ENCODE results near the gene HOXB8. TPM values are rescaled to one million over a fixed set of nuclear protein-coding genes. Genes with fewer than 3 reads are reported as not detected.

HOXB8 gene
- total RNA-seq, 2 donors from 2014 or later, result not detected

DNA sequence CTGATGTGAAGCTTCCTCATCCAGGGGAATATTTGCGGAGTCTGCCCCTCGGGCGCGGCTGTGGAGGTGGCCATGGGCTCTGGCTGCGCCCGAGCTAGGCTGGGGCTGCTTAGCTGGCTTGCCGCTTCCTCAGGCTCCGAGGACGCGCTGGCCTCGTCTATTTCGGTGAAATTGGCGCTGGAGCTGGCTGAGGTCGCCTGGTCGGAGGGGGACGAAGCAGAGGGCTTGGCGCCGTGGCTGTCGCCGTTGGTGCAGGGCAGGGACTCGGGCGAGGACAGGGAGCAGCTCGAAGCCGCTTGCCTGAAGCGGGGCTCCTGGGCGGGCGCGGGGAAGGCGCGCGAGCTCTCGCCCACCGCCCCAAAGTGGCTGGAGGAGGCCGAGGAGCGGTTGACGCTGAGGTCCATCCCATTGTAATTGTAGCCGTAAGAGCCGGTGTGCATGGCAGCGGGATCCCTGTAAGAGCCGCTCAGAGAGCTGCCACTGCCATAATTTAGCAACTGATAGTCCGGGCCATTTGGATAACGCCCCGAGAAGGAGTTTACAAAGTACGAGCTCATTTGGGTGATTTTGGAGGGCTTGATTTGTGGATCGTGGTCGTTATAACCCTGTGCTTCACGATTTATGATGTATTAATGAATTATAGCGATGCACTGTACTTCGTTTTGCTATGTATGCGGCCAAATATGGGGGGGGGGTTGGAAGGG lies 21.8 kb downstream of the HOXB8 start, which contains the start of gene HOXB5:
Gene HOXB5 (minus strand): TSS at position 654 of the 704 bp plus-strand sequence. CDS start 97 bp downstream, at position 557.
- H3K27ac Mint-ChIP-seq, result no peak within 1 kb of the TSS
- no peaks in the 10 kb centered on the region for H3K36me3 Mint-ChIP-seq (ENCODE audit: low read depth)
- H3K9me3 Mint-ChIP-seq, result no peaks in the 10 kb centered on the region
- H3K27me3 Mint-ChIP-seq, result peaks cover 70% of the 10 kb centered on the region
- peaks cover 16% of the 10 kb centered on the region for H3K4me1 Mint-ChIP-seq
- ATAC-seq (replicated peaks), result peak; percentile 40
- H3K4me3 Mint-ChIP-seq, result peak within 1 kb of the TSS; percentile 82

DNA sequence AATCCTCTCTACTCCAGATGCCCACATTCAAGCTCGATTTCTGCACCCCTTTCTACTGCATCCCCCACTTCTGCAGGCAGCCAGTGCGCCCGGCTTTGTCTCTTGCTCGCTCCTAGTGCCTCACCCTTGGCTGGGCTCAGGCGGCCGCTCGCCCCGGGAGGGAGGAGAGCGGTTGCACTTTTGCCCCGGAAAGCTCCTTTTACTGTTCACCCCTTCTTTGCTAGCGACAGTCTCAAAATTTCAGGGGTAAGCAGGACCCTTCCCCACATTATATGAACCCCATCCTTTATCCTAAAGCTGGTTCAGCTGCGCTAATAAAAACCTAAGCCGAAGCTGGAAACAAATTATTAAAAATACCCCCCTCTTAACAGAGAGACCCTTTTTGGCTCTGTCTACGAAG lies 22.5 kb downstream of the HOXB8 start:
- Mint-ChIP-seq H3K4me1 (peaks cover 11% of the 10 kb centered on the region), H3K9me3 (no peaks in the 10 kb centered on the region), H3K27ac (no peak overlapping the region), H3K4me3 (peak overlapping the region; percentile 82), H3K36me3 (ENCODE audit: low read depth) (no peaks in the 10 kb centered on the region), H3K27me3 (peaks cover 69% of the 10 kb centered on the region)
- peak; percentile 46 for ATAC-seq (replicated peaks)

DNA sequence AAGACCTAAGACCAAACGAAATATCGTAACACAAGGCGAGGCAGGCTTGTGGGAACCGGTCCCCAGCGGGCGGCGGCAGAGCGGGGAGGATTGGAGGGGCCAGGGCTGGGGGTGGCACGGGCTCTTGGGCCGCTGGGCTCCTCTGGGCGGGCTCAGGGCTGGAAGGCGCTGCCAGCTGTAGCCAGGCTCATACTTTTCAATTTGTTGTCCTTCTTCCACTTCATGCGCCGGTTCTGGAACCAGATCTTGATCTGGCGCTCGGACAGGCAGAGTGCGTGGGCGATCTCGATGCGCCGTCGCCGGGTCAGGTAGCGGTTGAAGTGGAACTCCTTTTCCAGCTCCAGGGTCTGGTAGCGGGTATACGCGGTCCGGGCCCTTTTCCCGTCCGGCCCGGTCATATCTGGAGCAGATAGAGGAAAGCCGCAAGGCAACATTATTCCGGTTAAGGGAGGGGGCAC lies 23.0 kb downstream of the HOXB8 start:
- H3K4me1 Mint-ChIP-seq, result peaks cover 11% of the 10 kb centered on the region

DNA sequence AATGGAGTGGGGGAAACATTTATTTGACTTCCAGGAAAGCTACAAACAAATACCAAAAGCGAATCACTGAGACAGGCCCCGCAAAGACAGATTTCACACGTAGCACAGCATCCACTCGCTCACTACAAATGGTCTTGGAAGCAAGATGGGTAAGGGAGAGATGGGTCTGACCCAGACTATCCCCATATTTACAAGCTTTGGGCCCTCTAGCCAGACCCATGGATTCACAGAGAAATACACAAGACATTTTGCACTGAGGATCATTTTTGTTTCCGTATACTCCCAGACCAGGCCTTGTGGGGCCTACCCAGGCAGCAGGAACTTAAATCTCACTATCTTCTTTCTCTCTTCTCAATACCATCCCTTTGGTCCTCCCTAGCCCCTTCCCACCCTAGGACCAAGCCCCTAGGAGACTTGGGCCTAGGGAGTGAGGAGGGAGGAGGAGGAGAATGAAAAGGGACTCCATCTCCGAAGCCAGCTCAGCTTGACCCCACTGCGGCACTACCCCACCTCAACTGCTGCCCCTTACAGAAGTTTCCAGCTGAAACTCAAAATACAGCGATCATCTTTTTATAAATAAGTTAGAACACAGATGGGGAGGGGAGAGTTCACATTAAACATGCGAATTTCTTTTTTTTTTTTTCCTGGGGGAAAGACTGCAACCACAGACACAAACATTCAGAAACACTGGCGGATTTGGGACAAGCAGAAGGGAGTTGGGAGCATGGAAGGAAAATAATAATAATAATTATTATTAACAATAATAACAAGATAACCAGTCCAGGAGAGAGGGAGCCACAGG lies 23.6 kb downstream of the HOXB8 start:
- peaks cover 11% of the 10 kb centered on the region for H3K4me1 Mint-ChIP-seq
- no peaks in the 10 kb centered on the region for H3K9me3 Mint-ChIP-seq
- H3K27me3 Mint-ChIP-seq, result peaks cover 67% of the 10 kb centered on the region

More for the DNA sequence above, 23.0 kb downstream of the HOXB8 start:
- Mint-ChIP-seq H3K4me3 (peak overlapping the region; percentile 82), H3K9me3 (no peaks in the 10 kb centered on the region), H3K36me3 (ENCODE audit: low read depth) (no peaks in the 10 kb centered on the region), H3K27me3 (peaks cover 69% of the 10 kb centered on the region), H3K27ac (no peak overlapping the region)
- no peak for ATAC-seq (replicated peaks)

DNA sequence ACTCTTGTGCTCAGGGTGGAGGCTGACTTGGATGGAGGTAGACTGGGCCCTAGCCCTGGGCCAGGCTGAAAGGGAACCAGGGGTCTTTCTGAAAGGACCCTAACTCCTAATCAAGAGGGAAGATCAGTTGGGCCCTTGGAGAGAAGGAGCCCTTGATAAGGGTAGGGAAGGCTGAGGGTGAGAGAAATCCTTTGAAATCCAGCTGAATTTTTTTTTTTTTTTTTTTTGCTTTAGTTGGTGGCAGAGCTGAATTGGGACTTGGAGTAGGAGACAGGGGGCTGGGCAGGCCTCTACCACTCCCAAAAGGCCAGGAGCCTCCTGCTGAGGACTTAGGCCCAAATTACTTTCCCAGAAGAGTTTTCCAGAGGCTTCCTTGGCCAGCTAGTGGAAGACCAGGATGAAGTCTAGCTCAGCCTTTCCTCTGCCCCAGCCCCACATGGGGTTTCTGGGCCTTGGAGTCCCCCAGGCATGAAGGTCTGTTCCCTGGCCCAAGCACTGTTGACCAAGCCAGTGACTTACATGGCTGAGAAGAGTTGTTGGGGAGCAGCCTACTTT lies 24.4 kb downstream of the HOXB8 start:
- H3K27ac Mint-ChIP-seq, result no peak overlapping the region
- no peak for ATAC-seq (replicated peaks)
- no peak overlapping the region for H3K4me3 Mint-ChIP-seq
- H3K4me1 Mint-ChIP-seq, result peaks cover 14% of the 10 kb centered on the region
- no peaks in the 10 kb centered on the region for H3K9me3 Mint-ChIP-seq
- peaks cover 69% of the 10 kb centered on the region for H3K27me3 Mint-ChIP-seq
- H3K36me3 Mint-ChIP-seq (ENCODE audit: low read depth), result no peaks in the 10 kb centered on the region

More for the DNA sequence above, 23.6 kb downstream of the HOXB8 start:
- no peak overlapping the region for H3K27ac Mint-ChIP-seq
- no peaks in the 10 kb centered on the region for H3K36me3 Mint-ChIP-seq (ENCODE audit: low read depth)
- ATAC-seq (replicated peaks), result no peak
- no peak overlapping the region for H3K4me3 Mint-ChIP-seq

DNA sequence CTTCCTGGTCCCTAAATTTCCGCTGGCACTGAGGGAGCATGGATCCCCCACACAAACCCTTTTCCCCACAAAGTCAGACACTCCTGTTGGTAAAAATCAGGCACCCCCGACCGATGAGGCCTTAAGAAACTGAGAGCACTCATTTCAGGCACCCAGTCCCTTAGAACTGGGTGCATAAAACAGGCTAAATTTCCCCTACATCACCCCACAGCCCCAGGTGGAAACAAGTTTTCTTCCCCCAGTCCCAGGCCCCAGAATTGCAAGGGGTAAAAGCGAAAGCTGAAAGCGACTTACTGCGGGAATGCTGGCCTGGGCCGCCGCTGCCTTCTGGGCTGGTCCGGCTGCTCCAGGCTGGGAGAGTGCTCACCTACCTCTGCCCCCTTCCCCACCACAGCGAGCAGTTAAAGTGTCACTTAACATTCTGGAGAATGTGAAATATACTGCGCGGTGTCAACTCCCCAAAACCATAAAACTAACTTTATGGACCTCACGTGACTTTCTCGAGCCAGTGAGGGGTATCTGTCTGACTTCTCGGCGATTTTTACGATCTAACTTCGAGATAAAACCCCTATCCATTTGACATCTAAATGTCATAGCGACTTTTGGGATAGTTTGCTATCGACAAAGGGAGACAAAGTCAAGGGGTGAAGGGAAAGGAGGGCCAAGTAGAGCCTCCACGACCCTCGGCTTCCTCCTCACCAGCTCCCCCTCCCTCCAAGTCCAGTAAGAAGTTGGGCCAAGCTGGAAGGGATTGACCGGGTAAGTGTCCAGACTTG lies 25.1 kb downstream of the HOXB8 start, which contains the start of gene HOXB3:
Gene HOXB3 (minus strand): TSS at position 411 of the 776 bp plus-strand sequence. CDS start 37,767 bp downstream, outside the sequence.
- Mint-ChIP-seq H3K36me3 (ENCODE audit: low read depth) (no peaks in the 10 kb centered on the region), H3K4me1 (peaks cover 19% of the 10 kb centered on the region), H3K27ac (no peak within 1 kb of the TSS), H3K4me3 (no peak within 1 kb of the TSS), H3K27me3 (peaks cover 66% of the 10 kb centered on the region), H3K9me3 (no peaks in the 10 kb centered on the region)
- no peak for ATAC-seq (replicated peaks)

DNA sequence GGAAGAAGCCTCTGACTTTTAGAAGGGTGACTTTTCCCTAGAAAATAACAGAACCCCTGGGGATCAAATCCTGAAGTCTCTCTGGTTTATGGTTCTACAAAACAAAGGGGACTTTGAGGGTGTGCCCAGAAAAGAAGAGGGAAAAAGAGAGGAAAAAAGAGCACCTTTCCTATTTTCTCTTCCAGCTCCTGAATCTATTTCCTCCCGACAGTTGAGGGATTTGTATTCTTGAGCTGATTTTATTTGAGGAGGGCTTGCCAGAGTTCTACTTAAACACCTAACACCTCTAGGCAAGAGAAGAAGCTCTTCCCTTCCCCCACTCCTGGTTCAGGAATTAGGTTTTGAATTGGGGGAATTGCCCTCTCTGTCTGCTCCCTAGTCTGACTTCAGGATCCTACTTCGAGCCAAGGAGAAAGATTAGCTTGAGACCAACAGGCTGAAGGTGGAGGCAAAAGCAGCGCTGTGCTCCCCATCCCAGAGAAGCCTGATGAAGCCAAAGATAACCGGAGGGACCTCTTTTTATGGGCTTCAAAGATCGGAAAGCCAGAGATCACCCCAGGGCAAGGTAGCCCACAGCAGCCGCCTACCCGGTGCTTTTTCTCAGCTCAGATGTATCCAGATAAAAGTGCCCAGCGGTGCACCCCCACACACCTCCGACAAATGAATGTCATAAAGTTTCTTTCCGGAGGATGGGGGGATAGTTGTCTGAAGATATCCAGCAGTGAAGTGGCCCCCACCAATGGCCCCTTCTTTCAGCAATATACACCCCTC lies 25.8 kb downstream of the HOXB8 start:
- no peaks in the 10 kb centered on the region for H3K36me3 Mint-ChIP-seq (ENCODE audit: low read depth)
- H3K4me1 Mint-ChIP-seq, result peaks cover 22% of the 10 kb centered on the region
- peaks cover 66% of the 10 kb centered on the region for H3K27me3 Mint-ChIP-seq
- ATAC-seq (replicated peaks), result no peak
- H3K9me3 Mint-ChIP-seq, result no peaks in the 10 kb centered on the region
- no peak overlapping the region for H3K27ac Mint-ChIP-seq
- no peak overlapping the region for H3K4me3 Mint-ChIP-seq

- ATAC-seq (replicated peaks), result no peak
- peaks cover 72% of the 10 kb centered on the region for H3K27me3 Mint-ChIP-seq
- no peaks in the 10 kb centered on the region for H3K9me3 Mint-ChIP-seq
- H3K36me3 Mint-ChIP-seq (ENCODE audit: low read depth), result no peaks in the 10 kb centered on the region
- H3K4me1 Mint-ChIP-seq, result peaks cover 22% of the 10 kb centered on the region
- no peak overlapping the region for H3K4me3 Mint-ChIP-seq
- H3K27ac Mint-ChIP-seq, result no peak overlapping the region
Observed at GRCh38 chr17:48588528-48588927, 26.6 kb downstream of the HOXB8 start.

DNA sequence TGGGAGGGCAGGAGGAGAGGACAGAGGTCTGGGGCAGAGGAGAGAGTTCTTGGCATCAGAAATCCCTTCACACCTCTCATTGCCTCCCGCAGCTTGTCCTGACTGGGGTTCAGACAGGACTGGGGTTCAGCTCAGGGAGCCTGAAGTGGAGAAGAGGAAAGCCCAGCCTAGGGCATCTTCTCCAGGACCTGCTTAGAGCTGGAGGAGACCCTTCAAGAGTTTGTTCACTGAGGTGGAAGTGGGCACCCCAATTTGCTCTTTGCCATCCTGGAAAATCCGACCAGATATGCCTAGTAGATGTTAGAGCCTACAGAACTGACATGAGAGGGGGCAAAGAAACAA lies 27.0 kb downstream of the HOXB8 start:
- Mint-ChIP-seq H3K4me3 (no peak overlapping the region), H3K9me3 (no peaks in the 10 kb centered on the region), H3K4me1 (peaks cover 22% of the 10 kb centered on the region), H3K27me3 (peaks cover 75% of the 10 kb centered on the region), H3K36me3 (ENCODE audit: low read depth) (no peaks in the 10 kb centered on the region), H3K27ac (no peak overlapping the region)
- no peak for ATAC-seq (replicated peaks)

- Mint-ChIP-seq H3K4me3 (no peak overlapping the region), H3K36me3 (ENCODE audit: low read depth) (no peaks in the 10 kb centered on the region), H3K4me1 (peaks cover 16% of the 10 kb centered on the region), H3K9me3 (no peaks in the 10 kb centered on the region), H3K27ac (no peak overlapping the region), H3K27me3 (peaks cover 75% of the 10 kb centered on the region)
- no peak for ATAC-seq (replicated peaks)
Observed at GRCh38 chr17:48587276-48588073, 27.6 kb downstream of the HOXB8 start.

GRCh38 chr17:48586355-48587258 lies 28.5 kb downstream of the HOXB8 start:
- peaks cover 16% of the 10 kb centered on the region for H3K4me1 Mint-ChIP-seq
- no peak overlapping the region for H3K27ac Mint-ChIP-seq
- peak overlapping the region; percentile 85 for H3K4me3 Mint-ChIP-seq
- H3K27me3 Mint-ChIP-seq, result peaks cover 73% of the 10 kb centered on the region
- peak; percentile 42 for ATAC-seq (replicated peaks)
- H3K36me3 Mint-ChIP-seq (ENCODE audit: low read depth), result no peaks in the 10 kb centered on the region
- no peaks in the 10 kb centered on the region for H3K9me3 Mint-ChIP-seq

DNA sequence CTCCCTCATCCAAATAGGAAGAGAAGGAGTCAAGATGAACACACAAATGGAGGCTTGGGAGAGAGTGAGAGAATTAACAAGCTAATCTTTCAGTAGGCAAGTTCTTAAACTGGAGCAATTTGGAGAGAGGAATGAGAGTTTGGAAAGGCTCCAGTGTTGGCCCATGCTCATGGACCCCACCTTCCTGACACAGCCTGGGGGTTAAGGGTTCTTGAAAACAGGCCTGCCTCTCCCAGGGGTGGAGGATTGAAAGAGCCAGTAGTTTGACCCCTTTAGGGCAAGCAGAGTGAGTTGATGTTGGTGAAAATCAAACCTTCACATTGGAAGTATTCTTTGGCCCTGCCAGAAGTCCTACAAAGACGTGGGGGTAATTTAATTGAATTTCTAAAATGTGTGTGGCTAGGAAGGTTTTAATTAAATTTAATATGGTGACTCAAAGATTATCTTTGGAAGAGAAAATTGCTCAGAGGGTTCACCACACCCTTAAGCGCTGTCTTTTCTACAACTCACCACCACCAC lies 30.8 kb downstream of the HOXB8 start:
- no peak for ATAC-seq (replicated peaks)
- Mint-ChIP-seq H3K36me3 (ENCODE audit: low read depth) (no peaks in the 10 kb centered on the region), H3K27ac (no peak overlapping the region), H3K4me1 (peaks cover 25% of the 10 kb centered on the region), H3K4me3 (peak overlapping the region; percentile 85), H3K27me3 (peaks cover 71% of the 10 kb centered on the region), H3K9me3 (no peaks in the 10 kb centered on the region)

Data from activated T-helper 17 cell treated with anti-CD3 and anti-CD28 coated beads, Interleukin-2, amount 50 U/mL, for 72 hours (primary cell).